Fibroblast of lung (primary cell): Measurements from ENCODE around the gene CAMTA1. TPM values are rescaled to one million over a fixed set of nuclear protein-coding genes. Genes with fewer than 3 reads are reported as not detected.
A peak's percentile ranks its signal among the peaks of the same experiment; 100 is the strongest.

Source experiments
- DNase-seq, 2 donors: peaks; one replicate each; pipeline versions ENCODE4 v3.0.0 to v3.0.0-alpha.2; 2010; ENCODE audit warnings: low read depth in 2 of 2
- H2AFZ ChIP-seq: 2 replicates; pipeline ENCODE4 v1.5.1; 2012; ENCODE audit warnings: low read length, control low read depth, inconsistent platforms
- H3K27ac ChIP-seq: 2 replicates; pipeline ENCODE4 v1.5.1; 2011; ENCODE audit warnings: low read length, control low read depth; ENCODE audit not compliant: insufficient read depth
- H3K27me3 ChIP-seq: 2 replicates; pipeline ENCODE4 v1.5.1; 2011; ENCODE audit warnings: mild to moderate bottlenecking, low read length; ENCODE audit not compliant: control insufficient read depth, insufficient read depth
- H3K36me3 ChIP-seq: 2 replicates; pipeline ENCODE4 v1.5.1; 2011; ENCODE audit warnings: low read length; ENCODE audit not compliant: control insufficient read depth, insufficient read depth
- H3K4me1 ChIP-seq: 2 replicates; pipeline ENCODE4 v1.5.1; 2011; ENCODE audit warnings: low read length; ENCODE audit not compliant: control insufficient read depth, insufficient read depth; ENCODE audit errors: extremely low read depth
- H3K4me2 ChIP-seq: 2 replicates; pipeline ENCODE4 v1.5.1; 2011; ENCODE audit warnings: low read length, control low read depth; ENCODE audit not compliant: insufficient read depth; ENCODE audit errors: extremely low read depth
- H3K4me3 ChIP-seq, 4 experiments: fragments of 200-600 bp in 1 of 4; sonication (generic) in 1 of 4; replicated peaks in 1 of 4; 2 replicates each; pipeline ENCODE4 v1.5.1; 2011 to 2016; ENCODE audit warnings: low read length in 4 of 4, low read depth in 3 of 4, mild to moderate bottlenecking in 3 of 4, control low read depth in 2 of 4, inconsistent platforms in 1 of 4, mixed read lengths in 1 of 4; ENCODE audit not compliant: insufficient read depth in 1 of 4; ENCODE audit errors: control extremely low read depth in 1 of 4
- H3K79me2 ChIP-seq: 2 replicates; pipeline ENCODE4 v1.5.1; 2012; ENCODE audit warnings: mild to moderate bottlenecking, low read length, inconsistent platforms; ENCODE audit not compliant: control insufficient read depth, insufficient read depth
- H3K9ac ChIP-seq: 2 replicates; pipeline ENCODE4 v1.5.1; 2011; ENCODE audit warnings: mild to moderate bottlenecking, low read length, control low read depth; ENCODE audit not compliant: insufficient read depth
- H3K9me3 ChIP-seq: 2 replicates; pipeline ENCODE4 v1.5.1; 2012; ENCODE audit warnings: low read depth, low read length; ENCODE audit not compliant: control insufficient read depth, insufficient read depth
- H4K20me1 ChIP-seq: 2 replicates; pipeline ENCODE4 v1.5.1; 2011; ENCODE audit warnings: low read length; ENCODE audit not compliant: control insufficient read depth, insufficient read depth; ENCODE audit errors: extremely low read depth
- EZH2 ChIP-seq: IDR thresholded peaks from 2 replicates; pipeline ENCODE4 v1.5.1; 2012; ENCODE audit warnings: low read length, control low read depth, mild to moderate bottlenecking; ENCODE audit errors: missing control alignments
- polyA plus RNA-seq, 2 donors: library from polyadenylated mRNA; depleted of rRNA in 1 of 2; stranded (reverse) in 1 of 2; unstranded in 1 of 2; fragments of >200 nt; gene quantifications; 2 replicates each; pipeline ENCODE4 v1.2.1, GENCODE V29; 2011 to 2012; ENCODE audit warnings: missing spikeins in 1 of 2
- total RNA-seq: library from RNA; depleted of rRNA; stranded (reverse); fragments of >200 nt; gene quantifications from 2 replicates; pipeline ENCODE4 v1.2.1, GENCODE V29; 2014
- TF ChIP-seq, protein P1 (sequence below), 2 donors: IDR thresholded peaks in 1 of 2; conservative IDR thresholded peaks in 1 of 2; 1 replicate in 1 of 2; 2 replicates in 1 of 2; pipeline ENCODE4 v1.5.1; 2011 to 2012; ENCODE audit warnings: low read length in 2 of 2, control low read depth in 1 of 2, inconsistent platforms in 1 of 2, low read depth in 1 of 2, mild to moderate bottlenecking in 1 of 2

The CAMTA1 gene
- total and polyA plus RNA-seq, 2 donors (not counting 1 experiment from before 2014, with no cell fraction given): 47.6 to 86.0 TPM

DNA sequence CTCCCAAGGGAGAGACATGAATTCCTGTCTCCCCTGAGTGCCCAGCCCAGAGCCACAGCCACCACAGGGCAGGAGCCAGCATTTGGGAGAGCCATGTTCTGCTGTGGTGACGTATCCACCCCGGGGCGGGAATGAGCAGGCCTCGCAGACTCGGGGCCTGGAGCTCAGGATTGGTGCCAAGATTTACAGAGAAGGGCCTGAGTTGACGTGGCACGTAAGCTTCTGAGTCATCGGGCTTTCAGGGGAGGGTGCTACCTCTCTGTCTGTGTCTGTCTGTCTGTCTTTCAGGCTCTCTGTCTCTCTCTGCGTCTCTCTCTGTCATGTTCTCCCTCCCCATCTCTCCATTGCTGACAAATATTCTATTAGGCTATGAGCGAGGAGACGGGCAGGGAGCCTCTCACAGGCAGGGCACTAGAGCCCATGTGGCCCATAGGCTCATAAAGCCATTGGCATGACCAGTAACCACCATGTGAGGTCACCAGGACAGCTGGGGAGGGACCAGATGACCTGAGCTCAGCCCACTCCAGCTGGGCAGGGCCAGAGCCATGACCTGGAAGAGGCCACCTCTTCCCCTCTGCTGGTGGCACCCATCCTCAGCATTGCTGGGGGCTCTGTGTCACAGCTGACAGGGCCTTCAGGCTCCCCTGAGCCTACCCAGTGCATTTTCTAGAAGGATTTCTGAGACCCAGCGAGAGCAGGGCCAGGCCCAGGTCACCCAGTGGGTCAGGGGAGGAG is 685.8 kb downstream of the CAMTA1 start:
- Histone ChIP-seq H3K4me3 (no peak overlapping the region), H4K20me1 (no peaks in the 10 kb centered on the region), H3K4me1 (peaks cover 23% of the 10 kb centered on the region), H3K9ac (peak overlapping the region; percentile 71), H3K4me2 (peak overlapping the region; percentile 44), H2AFZ (peak overlapping the region; percentile 83), H3K79me2 (no peaks in the 10 kb centered on the region), H3K9me3 (no peaks in the 10 kb centered on the region), H3K36me3 (no peaks in the 10 kb centered on the region), H3K27me3 (no peaks in the 10 kb centered on the region), H3K27ac (peak overlapping the region; percentile 98)
- peak; percentile 98 for DNase-seq
- no peak for TF ChIP-seq EZH2
- TF ChIP-seq, protein P1, sequence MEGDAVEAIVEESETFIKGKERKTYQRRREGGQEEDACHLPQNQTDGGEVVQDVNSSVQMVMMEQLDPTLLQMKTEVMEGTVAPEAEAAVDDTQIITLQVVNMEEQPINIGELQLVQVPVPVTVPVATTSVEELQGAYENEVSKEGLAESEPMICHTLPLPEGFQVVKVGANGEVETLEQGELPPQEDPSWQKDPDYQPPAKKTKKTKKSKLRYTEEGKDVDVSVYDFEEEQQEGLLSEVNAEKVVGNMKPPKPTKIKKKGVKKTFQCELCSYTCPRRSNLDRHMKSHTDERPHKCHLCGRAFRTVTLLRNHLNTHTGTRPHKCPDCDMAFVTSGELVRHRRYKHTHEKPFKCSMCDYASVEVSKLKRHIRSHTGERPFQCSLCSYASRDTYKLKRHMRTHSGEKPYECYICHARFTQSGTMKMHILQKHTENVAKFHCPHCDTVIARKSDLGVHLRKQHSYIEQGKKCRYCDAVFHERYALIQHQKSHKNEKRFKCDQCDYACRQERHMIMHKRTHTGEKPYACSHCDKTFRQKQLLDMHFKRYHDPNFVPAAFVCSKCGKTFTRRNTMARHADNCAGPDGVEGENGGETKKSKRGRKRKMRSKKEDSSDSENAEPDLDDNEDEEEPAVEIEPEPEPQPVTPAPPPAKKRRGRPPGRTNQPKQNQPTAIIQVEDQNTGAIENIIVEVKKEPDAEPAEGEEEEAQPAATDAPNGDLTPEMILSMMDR (conservative IDR thresholded peaks at IDR 0.05 in 1 of 2, IDR thresholded peaks at IDR 0.05 in 1 of 2; ENCODE audit: low read depth in 1 of 2, low read length in 2 of 2): no peak

DNA sequence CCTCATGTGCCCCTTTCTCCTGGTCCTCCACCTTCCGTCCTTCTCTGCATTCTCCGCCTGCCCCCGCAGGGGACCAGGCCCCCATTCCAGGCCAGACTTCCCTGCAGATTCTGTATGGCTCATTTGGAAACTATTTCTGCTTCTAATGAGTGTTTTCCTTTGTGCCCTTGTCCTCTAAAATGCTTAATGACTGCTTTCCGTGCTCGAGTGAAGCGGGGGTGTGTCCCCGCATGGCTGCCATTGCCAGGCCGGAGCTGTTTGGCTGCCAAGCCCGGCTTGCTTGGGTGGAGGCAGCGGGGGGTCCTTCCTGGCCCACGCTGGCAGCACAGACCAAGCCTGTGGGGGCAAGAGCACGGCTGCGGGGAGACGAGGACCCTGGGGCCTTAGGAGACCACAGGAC is 686.6 kb downstream of the CAMTA1 start:
- Histone ChIP-seq H4K20me1 (no peaks in the 10 kb centered on the region), H3K27me3 (no peaks in the 10 kb centered on the region), H3K36me3 (no peaks in the 10 kb centered on the region), H3K9ac (peak overlapping the region; percentile 71), H3K4me1 (peaks cover 23% of the 10 kb centered on the region), H3K9me3 (no peaks in the 10 kb centered on the region), H3K79me2 (no peaks in the 10 kb centered on the region), H3K4me3 (no peak overlapping the region), H3K4me2 (no peak overlapping the region), H3K27ac (peak overlapping the region; percentile 98), H2AFZ (no peak overlapping the region)
- DNase-seq: peak; percentile 23 to 93
- no peak for TF ChIP-seq EZH2
- TF ChIP-seq, protein P1 (conservative IDR thresholded peaks at IDR 0.05 in 1 of 2, IDR thresholded peaks at IDR 0.05 in 1 of 2; ENCODE audit: low read depth in 1 of 2, low read length in 2 of 2): no peak

DNA sequence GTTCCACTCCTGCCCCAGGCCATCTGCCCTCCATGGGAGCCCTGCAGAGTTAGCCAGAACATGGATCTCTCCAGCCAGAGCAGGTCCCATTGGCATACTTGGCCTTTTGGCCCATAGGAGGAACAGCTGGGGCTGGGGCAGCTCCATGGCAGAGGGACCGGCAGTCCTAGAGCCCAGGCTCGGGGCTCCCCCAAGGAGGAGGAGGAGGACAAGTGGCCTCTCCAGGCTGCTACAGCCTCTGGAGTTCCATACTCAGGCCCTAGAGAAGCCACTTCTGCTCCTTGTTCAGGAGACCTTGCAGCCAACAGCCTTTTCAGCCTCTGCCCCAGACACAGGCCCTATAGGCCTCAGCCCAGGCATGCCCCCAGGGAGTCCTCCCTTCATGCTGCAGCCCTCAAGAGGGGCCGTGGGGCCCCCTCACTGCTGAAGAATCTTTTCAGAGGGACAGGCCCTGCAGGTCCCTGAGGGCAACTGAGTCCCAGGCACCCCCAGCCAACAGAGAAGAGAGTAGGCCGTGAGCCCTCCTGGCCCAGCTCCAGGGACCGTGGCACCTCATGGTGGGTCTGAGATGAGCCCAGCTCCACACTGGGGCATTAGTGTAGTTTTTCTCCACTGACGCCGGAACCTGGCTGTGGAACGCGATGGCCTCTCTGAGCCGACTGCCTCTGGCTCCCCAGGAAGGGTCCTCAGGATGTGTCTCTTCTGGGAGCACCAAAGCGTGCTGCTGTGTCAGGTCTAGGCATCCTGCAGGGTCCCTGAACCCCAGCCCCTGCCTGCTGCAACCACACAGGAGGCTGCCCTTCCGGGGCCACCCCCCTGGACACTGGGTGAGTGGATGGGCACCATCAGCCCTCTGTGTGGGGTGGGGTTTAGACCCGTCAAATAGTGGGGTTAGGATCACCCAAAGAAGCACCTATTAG is 688.2 kb downstream of the CAMTA1 start:
- no peak for TF ChIP-seq EZH2
- TF ChIP-seq, protein P1 (conservative IDR thresholded peaks at IDR 0.05 in 1 of 2, IDR thresholded peaks at IDR 0.05 in 1 of 2; ENCODE audit: low read depth in 1 of 2, low read length in 2 of 2): no peak
- H3K4me3 ChIP-seq: no peak overlapping the region
- H3K9me3 ChIP-seq: no peaks in the 10 kb centered on the region
- no peak overlapping the region for H3K4me2 ChIP-seq
- H3K27me3 ChIP-seq: no peaks in the 10 kb centered on the region
- no peaks in the 10 kb centered on the region for H4K20me1 ChIP-seq
- no peak overlapping the region for H3K9ac ChIP-seq
- no peak for DNase-seq
- H3K36me3 ChIP-seq: no peaks in the 10 kb centered on the region
- no peak overlapping the region for H2AFZ ChIP-seq
- no peaks in the 10 kb centered on the region for H3K79me2 ChIP-seq
- H3K4me1 ChIP-seq: peaks cover 23% of the 10 kb centered on the region
- no peak overlapping the region for H3K27ac ChIP-seq
